ENCODE measurements around the gene CCDC83.
"Not testable (repeated sequence)": the region's sequence is repeated elsewhere in the genome, so short reads cannot be mapped to it uniquely, and the experiment has no call there.

Gene CCDC83

GRCh38 chr11:85886089-85887056, 31.2 kb downstream of the CCDC83 start:
- no peak for DNase-seq (ENCODE audit: low spot score)

GRCh38 chr11:85889108-85889507, 33.9 kb downstream of the CCDC83 start:
- DNase-seq (ENCODE audit: low spot score): no peak

GRCh38 chr11:85889676-85890579, 34.7 kb downstream of the CCDC83 start:
- no peak for DNase-seq (ENCODE audit: low spot score)

GRCh38 chr11:85893395-85893794, 38.2 kb downstream of the CCDC83 start:
- DNase-seq (ENCODE audit: low spot score): no peak

- DNase-seq (ENCODE audit: low spot score): no peak
Measured at GRCh38 chr11:85896876-85897275, 41.7 kb downstream of the CCDC83 start.

- DNase-seq (ENCODE audit: low spot score): no peak
Measured at GRCh38 chr11:85898456-85898855, 43.3 kb downstream of the CCDC83 start.

- no peak for DNase-seq (ENCODE audit: low spot score)
Measured at GRCh38 chr11:85902353-85902752, 47.2 kb downstream of the CCDC83 start.

GRCh38 chr11:85903406-85903805, 48.2 kb downstream of the CCDC83 start:
- no peak for DNase-seq (ENCODE audit: low spot score)

GRCh38 chr11:85903811-85904210, 48.6 kb downstream of the CCDC83 start:
- no peak for DNase-seq (ENCODE audit: low spot score)

GRCh38 chr11:85912414-85912813, 57.2 kb downstream of the CCDC83 start:
- no peak for DNase-seq (ENCODE audit: low spot score)

GRCh38 chr11:85913513-85913912, 58.3 kb downstream of the CCDC83 start:
- DNase-seq (ENCODE audit: low spot score): no peak

- no peak for DNase-seq (ENCODE audit: low spot score)
Measured at GRCh38 chr11:85914425-85914824, 59.2 kb downstream of the CCDC83 start.

GRCh38 chr11:85918910-85919794, 64.0 kb downstream of the CCDC83 start:
- no peak for DNase-seq (ENCODE audit: low spot score)

- DNase-seq (ENCODE audit: low spot score): no peak
Measured at GRCh38 chr11:85922367-85922766, 67.2 kb downstream of the CCDC83 start.

- DNase-seq (ENCODE audit: low spot score): no peak
Measured at GRCh38 chr11:85923455-85923854, 68.3 kb downstream of the CCDC83 start.

- not testable (repeated sequence) for DNase-seq (ENCODE audit: low spot score)
Measured at GRCh38 chr11:85926653-85927214, 71.6 kb downstream of the CCDC83 start.

GRCh38 chr11:85930879-85931366, 75.7 kb downstream of the CCDC83 start:
- no peak for DNase-seq (ENCODE audit: low spot score)

GRCh38 chr11:85934596-85935169, 79.5 kb downstream of the CCDC83 start:
- no peak for DNase-seq (ENCODE audit: low spot score)

GRCh38 chr11:85935751-85936150, 80.6 kb downstream of the CCDC83 start:
- DNase-seq (ENCODE audit: low spot score): no peak

GRCh38 chr11:85937835-85938234, 82.7 kb downstream of the CCDC83 start:
- DNase-seq (ENCODE audit: low spot score): no peak
